GM18505 (cell line): ENCODE results near the gene PHETA1.
A peak's percentile ranks its signal among the peaks of the same experiment; 100 is the strongest.
"Not testable (repeated sequence)": the region's sequence is repeated elsewhere in the genome, so short reads cannot be mapped to it uniquely, and the experiment has no call there.

Experiments
- ATAC-seq: cut with Tn5 transposase; IDR thresholded peaks from one replicate; pipeline ENCODE4 v1.9.1; 2021; ENCODE audit not compliant: unreplicated experiment
- POLR2A ChIP-seq: IDR thresholded peaks from 4 replicates; pipeline ENCODE4 v1.6.1; 2011; ENCODE audit warnings: borderline replicate concordance; ENCODE audit not compliant: insufficient read depth, insufficient read length; ENCODE audit errors: extremely low read depth

The PHETA1 gene

GRCh38 chr12:111409403-111409779, 40.5 kb upstream of the PHETA1 start:
- TF ChIP-seq POLR2A: no peak
- ATAC-seq: no peak

- no peak for TF ChIP-seq POLR2A
- no peak for ATAC-seq
These were observed 39.9 kb upstream of the PHETA1 start for GRCh38 chr12:111408686-111409402.

GRCh38 chr12:111408116-111408440, 39.2 kb upstream of the PHETA1 start:
- ATAC-seq: no peak
- no peak for TF ChIP-seq POLR2A

- no peak for TF ChIP-seq POLR2A
- no peak for ATAC-seq
These were observed 38.7 kb upstream of the PHETA1 start for GRCh38 chr12:111407377-111408115.

GRCh38 chr12:111406474-111407376, 37.8 kb upstream of the PHETA1 start:
- TF ChIP-seq POLR2A: no peak
- no peak for ATAC-seq

- peak; percentile 67 for TF ChIP-seq POLR2A
- ATAC-seq: no peak
These were observed 37.1 kb upstream of the PHETA1 start, which contains the start of gene SH2B3 for GRCh38 chr12:111405859-111406473. TSS of gene SH2B3 (plus strand) at chr12:111405923. CDS start at chr12:111418146, 12,223 bp downstream.

- TF ChIP-seq POLR2A: peak; percentile 69
- ATAC-seq: peak; percentile 63
These were observed 36.4 kb upstream of the PHETA1 start for GRCh38 chr12:111405149-111405858.

GRCh38 chr12:111404362-111405148, 35.7 kb upstream of the PHETA1 start:
- no peak for TF ChIP-seq POLR2A
- no peak for ATAC-seq

- not testable (repeated sequence) for ATAC-seq
These were observed 33.6 kb upstream of the PHETA1 start for GRCh38 chr12:111402490-111402824.

- ATAC-seq: no peak
- TF ChIP-seq POLR2A: no peak
These were observed 32.3 kb upstream of the PHETA1 start for GRCh38 chr12:111401167-111401605.

- not testable (repeated sequence) for ATAC-seq
These were observed 31.0 kb upstream of the PHETA1 start for GRCh38 chr12:111399741-111400404.

- no peak for TF ChIP-seq POLR2A
- no peak for ATAC-seq
These were observed 29.6 kb upstream of the PHETA1 start for GRCh38 chr12:111398530-111398929.
